B cell (primary cell): ENCODE data around the gene DLGAP5. TPM values are rescaled to one million over a fixed set of nuclear protein-coding genes. Genes with fewer than 3 reads are reported as not detected.

Source experiments
- ATAC-seq: fragments of 200-7000 bp; cut with Tn5 transposase; one replicate; pipeline ENCODE4 v1.10.0; 2021; ENCODE audit warnings: low read depth, mild to moderate bottlenecking, moderate number of reproducible peaks, moderate library complexity
- CTCF ChIA-PET: fragments of 350-600 bp; sonication (Branson Sonifier 250); formaldehyde crosslinking; loops from one replicate; lab custom pipeline; 2021; ENCODE audit warnings: antibody characterized with exemption, inconsistent platforms; lab: Charles Lee
- POLR2A ChIA-PET: fragments of 350-600 bp; sonication (Branson Sonifier 250); formaldehyde crosslinking; loops from one replicate; lab custom pipeline; 2021; ENCODE audit warnings: antibody characterized with exemption; lab: Charles Lee
- DNase-seq: peaks from one replicate; pipeline ENCODE4 v3.0.0; 2013
- H2AFZ ChIP-seq: 2 replicates; pipeline ENCODE4 v1.6.1; 2012; ENCODE audit warnings: mild to moderate bottlenecking, low read depth, low read length; ENCODE audit not compliant: insufficient read depth, poor library complexity, severe bottlenecking
- H3K27ac ChIP-seq, 2 donors: 1 replicate in 1 of 2; 2 replicates in 1 of 2; pipeline ENCODE4 v1.5.1; 2012 to 2013; ENCODE audit warnings: low read length in 2 of 2, mild to moderate bottlenecking in 2 of 2, moderate library complexity in 1 of 2
- H3K27me3 ChIP-seq, 4 experiments: fragments of 200-600 bp in 1 of 4; sonication (generic) in 1 of 4; replicated peaks in 1 of 4; 1 replicate in 2 of 4; 2 replicates in 2 of 4; pipeline versions ENCODE4 v1.6.1 to v1.7.0; 2013 to 2016; ENCODE audit warnings: low read length in 3 of 4, mild to moderate bottlenecking in 2 of 4, mixed read lengths in 1 of 4, moderate library complexity in 1 of 4; ENCODE audit not compliant: insufficient read depth in 4 of 4, control insufficient read depth in 3 of 4; ENCODE audit errors: control extremely low read depth in 1 of 4
- H3K36me3 ChIP-seq, 2 experiments: replicated peaks in 1 of 2; 1 replicate in 1 of 2; 2 replicates in 1 of 2; pipeline versions ENCODE4 v1.6.1 to v1.7.1; 2013; ENCODE audit warnings: low read length in 1 of 2; ENCODE audit not compliant: insufficient read depth in 2 of 2, control insufficient read depth in 1 of 2; ENCODE audit errors: control extremely low read depth in 1 of 2, extremely low read depth in 1 of 2
- H3K4me1 ChIP-seq, 2 donors: fragments of 200-600 bp in 1 of 2; sonication (generic) in 1 of 2; 1 replicate in 1 of 2; 2 replicates in 1 of 2; pipeline versions ENCODE4 v1.5.1 to v1.6.1; 2013 to 2017; ENCODE audit warnings: low read length in 2 of 2; ENCODE audit not compliant: control insufficient read depth in 2 of 2, insufficient read depth in 2 of 2
- H3K4me2 ChIP-seq: replicated peaks from 2 replicates; pipeline ENCODE3; 2012; ENCODE audit warnings: mild to moderate bottlenecking, low read depth, low read length; ENCODE audit not compliant: poor library complexity, severe bottlenecking
- H3K4me3 ChIP-seq, 5 experiments: fragments of 200-600 bp in 1 of 5; sonication (generic) in 1 of 5; 1 replicate in 3 of 5; 2 replicates in 2 of 5; pipeline versions ENCODE4 v1.5.1 to v1.7.0; 2011 to 2016; ENCODE audit warnings: low read length in 4 of 5, mild to moderate bottlenecking in 4 of 5, low read depth in 2 of 5, control low read depth in 1 of 5, moderate library complexity in 1 of 5; ENCODE audit not compliant: insufficient read depth in 1 of 5; ENCODE audit errors: control extremely low read depth in 1 of 5, extremely low read depth in 1 of 5
- H3K79me2 ChIP-seq: fragments of 200-600 bp; sonication (generic); one replicate; pipeline ENCODE4 v1.6.0; 2016; ENCODE audit warnings: low read length; ENCODE audit not compliant: control insufficient read depth, insufficient read depth
- H3K9ac ChIP-seq: fragments of 200-600 bp; sonication (generic); 2 replicates; pipeline ENCODE4 v1.6.1; 2017; ENCODE audit warnings: mild to moderate bottlenecking, low read length, moderate library complexity
- H3K9me3 ChIP-seq, 3 donors: one replicate each; pipeline versions ENCODE4 v1.6.1 to v1.7.1; 2013; ENCODE audit warnings: low read length in 2 of 3; ENCODE audit not compliant: control insufficient read depth in 2 of 3, insufficient read depth in 1 of 3; ENCODE audit errors: control extremely low read depth in 1 of 3
- H4K20me1 ChIP-seq: 2 replicates; pipeline ENCODE4 v1.6.0; 2012; ENCODE audit warnings: mild to moderate bottlenecking, low read length; ENCODE audit not compliant: insufficient read depth, control insufficient read depth, poor library complexity, severe bottlenecking
- H3K27ac Mint-ChIP-seq: one replicate; pipeline ENCODE4 v1.8.0; 2021; ENCODE audit warnings: mixed read lengths
- H3K27me3 Mint-ChIP-seq: one replicate; pipeline ENCODE4 v1.8.0; 2021; ENCODE audit warnings: mixed read lengths
- H3K4me1 Mint-ChIP-seq: one replicate; pipeline ENCODE4 v1.8.0; 2021; ENCODE audit warnings: mixed read lengths
- H3K4me3 Mint-ChIP-seq: one replicate; pipeline ENCODE4 v1.8.0; 2021; ENCODE audit warnings: mixed read lengths
- H3K9me3 Mint-ChIP-seq: one replicate; pipeline ENCODE4 v1.8.0; 2022; ENCODE audit warnings: mixed read lengths; ENCODE audit not compliant: insufficient read depth
- CTCF ChIP-seq: fragments of 200-600 bp; IDR thresholded peaks from one replicate; pipeline ENCODE4 v1.8.0; 2022; ENCODE audit warnings: antibody characterized with exemption, mild to moderate bottlenecking
- EZH2 ChIP-seq: IDR thresholded peaks from 2 replicates; pipeline ENCODE4 v1.6.1; 2012; ENCODE audit warnings: borderline replicate concordance, low read depth, mild to moderate bottlenecking, moderate library complexity, low read length; ENCODE audit not compliant: insufficient read depth, poor library complexity, severe bottlenecking
- WGBS: methylation state at CpG from one replicate; pipeline ENCODE4 v1.1.5; 2013; ENCODE audit warnings: missing lambda C conversion rate; ENCODE audit not compliant: insufficient coverage; 5-methylcytosine and 5-hydroxymethylcytosine counted together
- intact Hi-C: fragments of 100-400 bp; cut with micrococcal nuclease; formaldehyde crosslinking; loops from one replicate; pipeline ENCODE4 v1.10.0; 2022
- polyA plus RNA-seq: library from polyadenylated mRNA; depleted of rRNA; stranded (reverse); fragments of >200 nt; gene quantifications from 2 replicates; pipeline ENCODE4 v1.2.3, GENCODE V29; 2012
- total RNA-seq, 2 donors: library from RNA; stranded (reverse); fragments of 120-200 nt in 1 of 2; gene quantifications; 1 replicate in 1 of 2; 2 replicates in 1 of 2; pipeline versions ENCODE4 v1.2.3 to v1.2.4, GENCODE V29; 2013 to 2022

The DLGAP5 gene
- total and polyA plus RNA-seq, 2 donors (not counting 1 experiment from before 2014, with no cell fraction given) = 0.12 TPM; not detected in 1

GRCh38 chr14:55207832-55208231 is 16.4 kb upstream of the DLGAP5 start:
- WGBS = no CpG with 5 or more reads among the region's 2 CpGs
- POLR2A ChIA-PET = no interaction called here

GRCh38 chr14:55206175-55206693 is 14.8 kb upstream of the DLGAP5 start:
- Histone ChIP-seq H3K4me3 (no peak overlapping the region), H3K4me2 (no peak overlapping the region), H4K20me1 (no peaks in the 10 kb centered on the region), H3K79me2 (no peaks in the 10 kb centered on the region), H3K9ac (no peak overlapping the region), H2AFZ (no peak overlapping the region), H3K4me1 (no peaks in the 10 kb centered on the region), H3K27ac (no peak overlapping the region), H3K9me3 (no peaks in the 10 kb centered on the region), H3K27me3 (no peaks in the 10 kb centered on the region), H3K36me3 (no peaks in the 10 kb centered on the region)
- intact Hi-C loops = no loop called here
- Mint-ChIP-seq H3K9me3 (no peaks in the 10 kb centered on the region), H3K4me3 (no peak overlapping the region), H3K27me3 (no peaks in the 10 kb centered on the region), H3K4me1 (no peaks in the 10 kb centered on the region), H3K27ac (no peak overlapping the region)
- TF ChIP-seq CTCF (no peak), EZH2 (no peak)
- DNase-seq (no peak), ATAC-seq (no peak)
- WGBS = no CpG with 5 or more reads among the region's 2 CpGs
- POLR2A ChIA-PET = no interaction called here
- CTCF ChIA-PET = no interaction called here

More at GRCh38 chr14:55207832-55208231, 16.4 kb upstream of the DLGAP5 start:
- no peaks in the 10 kb centered on the region for H3K4me1 ChIP-seq
- no peak overlapping the region for H3K9ac ChIP-seq
- H3K9me3 ChIP-seq = no peaks in the 10 kb centered on the region
- H4K20me1 ChIP-seq = no peaks in the 10 kb centered on the region
- H3K27me3 ChIP-seq = no peaks in the 10 kb centered on the region
- CTCF ChIA-PET = interaction anchor here (0.6 kb wide), 1 partner anchor 74 kb away, joined by 3 read pairs; no protein-coding TSS in a partner anchor
- DNase-seq (no peak), ATAC-seq (no peak)
- Mint-ChIP-seq H3K27me3 (no peaks in the 10 kb centered on the region), H3K27ac (no peak overlapping the region), H3K4me3 (no peak overlapping the region), H3K4me1 (no peaks in the 10 kb centered on the region), H3K9me3 (no peaks in the 10 kb centered on the region)
- H3K4me2 ChIP-seq = no peak overlapping the region
- H3K27ac ChIP-seq = no peak overlapping the region
- intact Hi-C loops = no loop called here
- no peaks in the 10 kb centered on the region for H3K79me2 ChIP-seq
- no peak overlapping the region for H3K4me3 ChIP-seq
- no peak for TF ChIP-seq EZH2
- TF ChIP-seq CTCF = no peak
- no peaks in the 10 kb centered on the region for H3K36me3 ChIP-seq
- H2AFZ ChIP-seq = no peak overlapping the region
